Ishikawa (cell line): ENCODE data around the gene TCF7L2.

ENCODE experiments used
- EGR1 ChIP-seq: IDR thresholded peaks from 2 replicates; pipeline ENCODE4 v1.6.1; 2012
- EP300 ChIP-seq: IDR thresholded peaks from 2 replicates; pipeline ENCODE4 v1.6.1; 2012; ENCODE audit warnings: borderline replicate concordance
- MAX ChIP-seq: IDR thresholded peaks from 2 replicates; pipeline ENCODE4 v1.6.1; 2012
- NFIC ChIP-seq: IDR thresholded peaks from 2 replicates; pipeline ENCODE4 v1.6.1; 2012
- RAD21 ChIP-seq: IDR thresholded peaks from 2 replicates; pipeline ENCODE4 v1.6.1; 2012; ENCODE audit warnings: low read depth
- REST ChIP-seq: IDR thresholded peaks from 2 replicates; pipeline ENCODE4 v1.6.1; 2012; ENCODE audit warnings: low read depth, mild to moderate bottlenecking
- USF1 ChIP-seq: IDR thresholded peaks from 2 replicates; pipeline ENCODE4 v1.6.1; 2012
- YY1 ChIP-seq: IDR thresholded peaks from 2 replicates; pipeline ENCODE4 v1.6.1; 2012; ENCODE audit warnings: low read depth

- TF ChIP-seq RAD21 (no peak), REST (no peak), MAX (no peak), USF1 (no peak), EGR1 (no peak), YY1 (no peak), EP300 (no peak), NFIC (no peak)
Measured at GRCh38 chr10:113064039-113064438, 114.0 kb downstream of the TCF7L2 start.
